ENCODE results near the gene SORCS3. TPM values are rescaled to one million over a fixed set of nuclear protein-coding genes. Genes with fewer than 3 reads are reported as not detected.

The SORCS3 gene
- total RNA-seq, 1 donor from 2014 or later: not detected

GRCh38 chr10:104806801-104807200, 165.7 kb downstream of the SORCS3 start:
- no peaks in the 10 kb centered on the region for H3K4me1 ChIP-seq
- H3K9me3 ChIP-seq: no peaks in the 10 kb centered on the region
- DNase-seq: no peak
- H3K27ac ChIP-seq: no peak overlapping the region
- TF ChIP-seq CTCF (IDR thresholded peaks at IDR 0.05): no peak
- intact Hi-C loops (cut with DNase I): no loop called here
- no peaks in the 10 kb centered on the region for H3K27me3 ChIP-seq (ENCODE audit: low read depth)
- ATAC-seq: no peak
- no peaks in the 10 kb centered on the region for H3K36me3 ChIP-seq
- H3K4me3 ChIP-seq: no peak overlapping the region

GRCh38 chr10:104807581-104808310, 166.7 kb downstream of the SORCS3 start:
- Histone ChIP-seq H3K36me3 (no peaks in the 10 kb centered on the region), H3K27me3 (ENCODE audit: low read depth) (no peaks in the 10 kb centered on the region), H3K4me1 (no peaks in the 10 kb centered on the region), H3K4me3 (no peak overlapping the region), H3K9me3 (no peaks in the 10 kb centered on the region), H3K27ac (no peak overlapping the region)
- TF ChIP-seq CTCF (IDR thresholded peaks at IDR 0.05): no peak
- intact Hi-C loops (cut with DNase I): no loop called here
- ATAC-seq: no peak
- DNase-seq: no peak

- no peak overlapping the region for H3K27ac ChIP-seq
- no peak overlapping the region for H3K4me3 ChIP-seq
- intact Hi-C loops (cut with DNase I): no loop called here
- peak in 1 of 2 donors; percentile 30 for ATAC-seq
- H3K36me3 ChIP-seq: no peaks in the 10 kb centered on the region
- H3K9me3 ChIP-seq: no peaks in the 10 kb centered on the region
- no peaks in the 10 kb centered on the region for H3K4me1 ChIP-seq
- H3K27me3 ChIP-seq (ENCODE audit: low read depth): no peaks in the 10 kb centered on the region
- TF ChIP-seq CTCF (IDR thresholded peaks at IDR 0.05): no peak
- no peak for DNase-seq
Measured at GRCh38 chr10:104809288-104810090, 168.4 kb downstream of the SORCS3 start.

- H3K4me1 ChIP-seq: no peaks in the 10 kb centered on the region
- no peak for DNase-seq
- no peak overlapping the region for H3K4me3 ChIP-seq
- H3K27ac ChIP-seq: no peak overlapping the region
- no peaks in the 10 kb centered on the region for H3K27me3 ChIP-seq (ENCODE audit: low read depth)
- no peaks in the 10 kb centered on the region for H3K36me3 ChIP-seq
- intact Hi-C loops (cut with DNase I): no loop called here
- ATAC-seq: no peak
- no peak for TF ChIP-seq CTCF (IDR thresholded peaks at IDR 0.05)
- H3K9me3 ChIP-seq: no peaks in the 10 kb centered on the region
Measured at GRCh38 chr10:104811166-104811565, 170.1 kb downstream of the SORCS3 start.

GRCh38 chr10:104816501-104816900, 175.4 kb downstream of the SORCS3 start:
- ATAC-seq (no peak), DNase-seq (no peak)
- Histone ChIP-seq H3K4me3 (no peak overlapping the region), H3K27me3 (ENCODE audit: low read depth) (no peaks in the 10 kb centered on the region), H3K4me1 (no peaks in the 10 kb centered on the region), H3K27ac (no peak overlapping the region), H3K9me3 (no peaks in the 10 kb centered on the region), H3K36me3 (no peaks in the 10 kb centered on the region)
- no peak for TF ChIP-seq CTCF (IDR thresholded peaks at IDR 0.05)
- intact Hi-C loops (cut with DNase I): no loop called here

Measured in lower lobe of right lung (tissue), 2 donors.